Thoracic aorta (tissue), 2 donors: ENCODE data around the gene CCDC172. TPM values are rescaled to one million over a fixed set of nuclear protein-coding genes. Genes with fewer than 3 reads are reported as not detected.

Source experiments
- ATAC-seq: fragments of 150-250 bp; one replicate; pipeline ENCODE4 v1.8.0; 2017; ENCODE audit warnings: low read depth; ENCODE audit not compliant: insufficient number of reproducible peaks, low FRiP score
- DNase-seq: peaks from one replicate; pipeline ENCODE4 v3.0.0-alpha.2; 2020; ENCODE audit warnings: low spot score
- H3K27ac ChIP-seq, 2 donors: fragments of 200-600 bp; sonication (generic); 1 replicate in 1 of 2; 2 replicates in 1 of 2; pipeline ENCODE4 v1.5.1; 2016; ENCODE audit warnings: mild to moderate bottlenecking in 2 of 2, moderate library complexity in 2 of 2
- H3K27me3 ChIP-seq: fragments of 200-600 bp; sonication (generic); replicated peaks from 2 replicates; pipeline ENCODE4 v1.6.0; 2016; ENCODE audit warnings: mild to moderate bottlenecking; ENCODE audit not compliant: insufficient read depth
- H3K36me3 ChIP-seq: fragments of 200-600 bp; sonication (generic); one replicate; pipeline ENCODE4 v1.5.1; 2016
- H3K4me1 ChIP-seq, 2 donors: fragments of 200-600 bp; sonication (generic); 1 replicate in 1 of 2; 2 replicates in 1 of 2; pipeline versions ENCODE4 v1.5.1 to v1.6.0; 2016; ENCODE audit warnings: low read depth in 2 of 2, mild to moderate bottlenecking in 1 of 2; ENCODE audit not compliant: control insufficient read depth in 1 of 2
- H3K4me3 ChIP-seq: fragments of 200-600 bp; sonication (generic); 2 replicates; pipeline ENCODE4 v1.5.1; 2016; ENCODE audit warnings: mild to moderate bottlenecking
- H3K9me3 ChIP-seq: fragments of 200-600 bp; sonication (generic); 2 replicates; pipeline ENCODE4 v1.5.1; 2016
- total RNA-seq, 2 donors: library from RNA; depleted of rRNA; stranded (reverse); fragments of >200 nt; gene quantifications; one replicate each; pipeline versions ENCODE4 v1.1.0 to v1.2.3, GENCODE V29; 2016
- TF ChIP-seq, protein P1 (sequence below): fragments of 200-600 bp; sonication (generic); IDR thresholded peaks from one replicate; pipeline ENCODE4 v1.5.1; 2019; ENCODE audit warnings: antibody characterized with exemption

Gene CCDC172
- total RNA-seq, 2 donors from 2014 or later = not detected

DNA sequence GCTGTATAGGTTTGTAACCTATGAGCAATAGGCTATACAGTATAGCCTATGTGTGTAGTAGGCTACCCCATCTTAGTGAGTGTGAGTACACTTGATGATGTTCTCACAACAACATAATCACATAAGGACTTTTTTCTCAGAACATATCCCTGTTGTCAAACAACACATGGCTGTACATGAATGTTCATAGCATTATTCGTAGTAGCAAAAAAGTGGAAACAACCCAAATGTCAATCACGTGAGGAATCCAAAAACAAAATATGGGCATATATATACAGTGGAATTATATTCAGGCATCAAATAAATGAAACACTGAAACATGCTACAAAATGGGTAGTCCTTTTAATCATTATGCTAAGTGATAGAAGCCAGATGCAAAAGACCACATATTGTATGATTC is 31.1 kb downstream of the CCDC172 start:
- no peaks in the 10 kb centered on the region for H3K4me1 ChIP-seq
- no peak for ATAC-seq
- H3K27me3 ChIP-seq = no peaks in the 10 kb centered on the region
- TF ChIP-seq, protein P1, sequence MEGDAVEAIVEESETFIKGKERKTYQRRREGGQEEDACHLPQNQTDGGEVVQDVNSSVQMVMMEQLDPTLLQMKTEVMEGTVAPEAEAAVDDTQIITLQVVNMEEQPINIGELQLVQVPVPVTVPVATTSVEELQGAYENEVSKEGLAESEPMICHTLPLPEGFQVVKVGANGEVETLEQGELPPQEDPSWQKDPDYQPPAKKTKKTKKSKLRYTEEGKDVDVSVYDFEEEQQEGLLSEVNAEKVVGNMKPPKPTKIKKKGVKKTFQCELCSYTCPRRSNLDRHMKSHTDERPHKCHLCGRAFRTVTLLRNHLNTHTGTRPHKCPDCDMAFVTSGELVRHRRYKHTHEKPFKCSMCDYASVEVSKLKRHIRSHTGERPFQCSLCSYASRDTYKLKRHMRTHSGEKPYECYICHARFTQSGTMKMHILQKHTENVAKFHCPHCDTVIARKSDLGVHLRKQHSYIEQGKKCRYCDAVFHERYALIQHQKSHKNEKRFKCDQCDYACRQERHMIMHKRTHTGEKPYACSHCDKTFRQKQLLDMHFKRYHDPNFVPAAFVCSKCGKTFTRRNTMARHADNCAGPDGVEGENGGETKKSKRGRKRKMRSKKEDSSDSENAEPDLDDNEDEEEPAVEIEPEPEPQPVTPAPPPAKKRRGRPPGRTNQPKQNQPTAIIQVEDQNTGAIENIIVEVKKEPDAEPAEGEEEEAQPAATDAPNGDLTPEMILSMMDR = no peak
- no peak overlapping the region for H3K27ac ChIP-seq
- no peaks in the 10 kb centered on the region for H3K9me3 ChIP-seq
- H3K4me3 ChIP-seq = no peak overlapping the region
- DNase-seq = no peak
- no peaks in the 10 kb centered on the region for H3K36me3 ChIP-seq

DNA sequence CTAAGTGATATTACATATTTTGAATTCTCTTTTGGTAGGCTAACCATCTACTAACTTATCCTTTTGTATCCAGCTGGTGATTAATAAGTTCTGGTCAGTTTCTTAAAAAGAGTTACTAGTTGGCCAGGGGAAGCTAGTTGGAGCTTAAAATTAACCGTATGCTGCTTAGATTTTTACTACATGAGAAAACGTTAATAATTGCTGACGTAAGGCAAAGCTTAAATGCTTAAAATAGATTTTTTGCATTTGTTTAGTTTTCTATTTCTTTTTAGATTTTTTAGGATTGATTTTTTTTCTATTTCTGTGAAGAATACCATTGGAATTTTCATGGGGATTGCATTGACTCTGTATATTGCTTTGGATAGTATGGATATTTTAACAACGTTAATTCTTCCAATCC is 32.6 kb downstream of the CCDC172 start:
- Histone ChIP-seq H3K27me3 (no peaks in the 10 kb centered on the region), H3K27ac (no peak overlapping the region), H3K9me3 (no peaks in the 10 kb centered on the region), H3K4me3 (no peak overlapping the region), H3K36me3 (no peaks in the 10 kb centered on the region), H3K4me1 (no peaks in the 10 kb centered on the region)
- TF ChIP-seq, protein P1 = no peak
- DNase-seq (no peak), ATAC-seq (no peak)

DNA sequence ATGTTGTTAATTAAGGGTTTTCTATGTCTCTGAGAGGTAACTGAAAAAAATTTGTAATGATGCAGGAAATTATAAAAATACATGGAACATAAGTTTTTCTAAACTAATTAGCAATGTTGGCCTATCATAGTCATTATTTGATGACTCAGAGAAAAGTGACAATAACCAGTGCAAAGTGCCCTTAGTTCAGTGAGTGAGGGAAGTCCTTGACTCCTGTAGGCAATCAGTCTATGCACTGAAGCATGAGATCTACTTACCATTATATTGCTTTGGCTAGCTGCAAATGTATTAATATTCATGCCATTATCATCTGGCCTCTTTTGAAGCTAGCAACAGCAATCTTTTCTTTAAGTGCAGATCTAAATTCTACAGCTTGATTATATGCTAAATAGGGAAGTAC is 40.6 kb downstream of the CCDC172 start:
- no peak overlapping the region for H3K27ac ChIP-seq
- no peak for DNase-seq
- H3K4me1 ChIP-seq = no peaks in the 10 kb centered on the region
- no peak for ATAC-seq
- H3K27me3 ChIP-seq = no peaks in the 10 kb centered on the region
- no peak overlapping the region for H3K4me3 ChIP-seq
- H3K36me3 ChIP-seq = no peaks in the 10 kb centered on the region
- H3K9me3 ChIP-seq = no peaks in the 10 kb centered on the region
- TF ChIP-seq, protein P1 = no peak

DNA sequence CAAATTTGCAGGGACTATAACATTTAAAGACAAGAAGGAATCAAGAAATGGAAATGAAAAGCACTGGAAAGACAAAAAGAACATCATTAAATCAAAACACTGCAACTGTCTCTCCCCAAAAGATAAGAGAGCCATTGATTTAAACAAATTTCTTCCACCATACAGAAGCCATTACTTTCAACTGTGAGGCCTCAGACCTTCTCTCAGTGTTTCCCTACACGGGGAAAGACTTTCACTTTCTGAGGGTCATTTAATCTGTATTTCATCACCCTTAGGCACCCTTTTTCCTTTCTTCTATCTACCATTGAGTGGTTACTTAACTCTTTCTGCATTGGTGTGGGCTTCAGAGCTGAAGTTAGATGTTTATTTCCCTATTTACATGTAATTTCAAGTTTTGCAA is 47.5 kb downstream of the CCDC172 start:
- Histone ChIP-seq H3K36me3 (no peaks in the 10 kb centered on the region), H3K27ac (no peak overlapping the region), H3K4me1 (no peaks in the 10 kb centered on the region), H3K27me3 (no peaks in the 10 kb centered on the region), H3K4me3 (no peak overlapping the region), H3K9me3 (no peaks in the 10 kb centered on the region)
- no peak for ATAC-seq
- TF ChIP-seq, protein P1 = no peak
- no peak for DNase-seq

DNA sequence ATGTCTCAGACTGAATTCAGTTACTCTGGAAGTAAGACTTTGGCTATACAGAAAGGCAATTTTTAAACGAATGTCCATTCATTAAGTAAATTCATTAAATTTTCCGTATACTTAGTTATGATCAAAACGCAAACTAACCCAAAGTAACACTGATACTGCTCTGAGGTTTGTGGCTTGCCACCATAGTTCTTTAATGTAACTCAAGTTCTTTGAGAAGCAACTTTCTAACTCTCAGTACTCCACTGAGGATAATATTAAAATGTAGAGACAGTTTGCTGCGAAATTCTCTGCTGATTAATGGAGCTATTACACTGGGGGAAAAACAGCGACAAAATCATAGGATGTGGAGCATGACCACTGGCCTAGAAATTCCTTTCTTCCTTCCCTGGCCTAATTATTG is 58.0 kb downstream of the CCDC172 start:
- TF ChIP-seq, protein P1 = no peak
- Histone ChIP-seq H3K4me1 (no peaks in the 10 kb centered on the region), H3K27me3 (no peaks in the 10 kb centered on the region), H3K36me3 (no peaks in the 10 kb centered on the region), H3K9me3 (no peaks in the 10 kb centered on the region), H3K27ac (no peak overlapping the region), H3K4me3 (no peak overlapping the region)
- DNase-seq (no peak), ATAC-seq (no peak)
